Measurements from ENCODE around the gene PLEKHH1.

- TF ChIP-seq, protein P1, sequence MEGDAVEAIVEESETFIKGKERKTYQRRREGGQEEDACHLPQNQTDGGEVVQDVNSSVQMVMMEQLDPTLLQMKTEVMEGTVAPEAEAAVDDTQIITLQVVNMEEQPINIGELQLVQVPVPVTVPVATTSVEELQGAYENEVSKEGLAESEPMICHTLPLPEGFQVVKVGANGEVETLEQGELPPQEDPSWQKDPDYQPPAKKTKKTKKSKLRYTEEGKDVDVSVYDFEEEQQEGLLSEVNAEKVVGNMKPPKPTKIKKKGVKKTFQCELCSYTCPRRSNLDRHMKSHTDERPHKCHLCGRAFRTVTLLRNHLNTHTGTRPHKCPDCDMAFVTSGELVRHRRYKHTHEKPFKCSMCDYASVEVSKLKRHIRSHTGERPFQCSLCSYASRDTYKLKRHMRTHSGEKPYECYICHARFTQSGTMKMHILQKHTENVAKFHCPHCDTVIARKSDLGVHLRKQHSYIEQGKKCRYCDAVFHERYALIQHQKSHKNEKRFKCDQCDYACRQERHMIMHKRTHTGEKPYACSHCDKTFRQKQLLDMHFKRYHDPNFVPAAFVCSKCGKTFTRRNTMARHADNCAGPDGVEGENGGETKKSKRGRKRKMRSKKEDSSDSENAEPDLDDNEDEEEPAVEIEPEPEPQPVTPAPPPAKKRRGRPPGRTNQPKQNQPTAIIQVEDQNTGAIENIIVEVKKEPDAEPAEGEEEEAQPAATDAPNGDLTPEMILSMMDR (IDR thresholded peaks at IDR 0.05; ENCODE audit: insufficient read depth, low read depth, low read length): no peak
- TF ChIP-seq EZH2 (IDR thresholded peaks at IDR 0.05; ENCODE audit: insufficient read depth, low read length): no peak
Measured at GRCh38 chr14:67602995-67603545, 70.0 kb downstream of the PLEKHH1 start.
